RPMI8226 (cell line): ENCODE measurements around the gene DNAJC1.

Experiments
- DNase-seq: peaks from one replicate; pipeline ENCODE4 v3.0.0-alpha.2; 2015

The DNAJC1 gene

DNA sequence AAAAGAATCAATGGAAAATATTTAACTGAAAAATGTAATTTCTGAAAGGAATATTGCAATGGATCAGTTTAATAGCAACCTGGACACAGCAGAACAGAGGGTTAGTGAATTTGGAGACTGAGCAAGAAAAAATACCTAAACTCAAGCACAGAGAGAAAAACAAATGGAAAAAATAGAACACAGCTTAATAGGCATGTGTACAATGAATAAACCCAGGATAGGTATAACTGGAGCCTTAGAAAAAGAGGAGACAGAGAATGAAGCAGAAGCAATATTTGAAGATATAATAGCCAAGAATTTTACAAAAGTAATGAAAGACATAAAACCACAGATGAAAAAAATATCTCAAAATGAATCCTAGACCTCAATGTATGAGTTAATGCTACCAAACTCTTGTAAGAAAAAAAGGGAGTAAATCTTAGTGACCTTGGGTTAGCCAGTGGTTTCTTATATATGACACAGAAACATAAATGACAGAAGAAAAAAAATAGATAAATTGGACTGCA is 2.9 kb upstream of the DNAJC1 start:
- no peak for DNase-seq

GRCh38 chr10:22005763-22006162 is 2.2 kb upstream of the DNAJC1 start:
- no peak for DNase-seq

DNA sequence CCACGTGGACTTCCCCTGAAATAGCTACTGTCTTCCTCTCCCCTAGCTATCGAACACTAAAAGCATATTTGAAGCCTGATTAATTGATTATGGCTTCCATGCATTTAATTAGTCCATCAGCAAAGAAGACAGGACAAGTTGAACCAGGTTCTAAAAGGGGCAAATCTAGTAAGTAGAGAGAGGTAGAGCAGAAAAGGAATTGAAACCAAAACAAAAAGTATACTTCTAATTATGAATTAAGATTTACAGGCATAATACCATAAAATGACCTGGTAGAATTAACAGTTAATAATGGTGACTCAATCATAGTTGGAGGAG is 393 bp upstream of the DNAJC1 start:
- DNase-seq = no peak

- peak; percentile 58 for DNase-seq
Measured at GRCh38 chr10:22002591-22003176, 846 bp downstream of the DNAJC1 start.

DNA sequence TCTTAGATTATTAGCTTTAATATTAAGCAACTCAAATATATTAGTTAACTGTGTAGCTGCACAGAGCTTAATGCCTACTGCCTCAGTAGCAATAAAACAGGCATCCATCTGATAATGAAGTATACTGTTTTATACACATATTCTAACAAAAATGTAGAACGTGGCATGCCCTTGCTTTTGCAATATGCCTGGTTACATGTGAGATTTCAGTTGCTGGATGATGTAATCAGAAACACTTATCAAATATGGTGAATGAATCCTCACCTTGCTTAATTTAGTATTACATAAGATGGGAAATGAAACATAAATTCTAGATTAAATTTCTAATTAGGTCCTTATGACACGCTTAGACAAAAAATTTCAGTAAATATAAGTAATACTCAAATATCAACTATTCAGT is 8.0 kb downstream of the DNAJC1 start:
- DNase-seq = no peak

GRCh38 chr10:21993360-21994001 is 10.0 kb downstream of the DNAJC1 start:
- no peak for DNase-seq

DNA sequence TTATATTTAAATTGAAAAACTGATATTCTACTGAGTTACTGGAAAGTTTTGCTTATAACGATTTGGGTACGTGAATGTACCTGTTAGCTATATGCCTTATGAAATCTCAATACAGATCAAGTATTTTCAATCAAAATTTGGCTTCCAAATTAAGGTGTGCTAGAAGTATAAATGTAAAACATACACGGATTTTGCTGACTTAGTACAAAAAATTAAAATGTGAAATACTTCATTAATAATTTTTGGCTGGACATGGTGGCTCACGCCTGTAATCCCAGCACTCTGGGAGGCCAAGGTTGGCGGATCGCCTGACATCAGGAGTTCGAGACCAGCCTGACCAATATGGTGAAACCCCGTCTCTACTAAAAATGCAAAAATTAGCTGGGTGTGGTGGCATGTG is 11.7 kb downstream of the DNAJC1 start:
- no peak for DNase-seq

DNA sequence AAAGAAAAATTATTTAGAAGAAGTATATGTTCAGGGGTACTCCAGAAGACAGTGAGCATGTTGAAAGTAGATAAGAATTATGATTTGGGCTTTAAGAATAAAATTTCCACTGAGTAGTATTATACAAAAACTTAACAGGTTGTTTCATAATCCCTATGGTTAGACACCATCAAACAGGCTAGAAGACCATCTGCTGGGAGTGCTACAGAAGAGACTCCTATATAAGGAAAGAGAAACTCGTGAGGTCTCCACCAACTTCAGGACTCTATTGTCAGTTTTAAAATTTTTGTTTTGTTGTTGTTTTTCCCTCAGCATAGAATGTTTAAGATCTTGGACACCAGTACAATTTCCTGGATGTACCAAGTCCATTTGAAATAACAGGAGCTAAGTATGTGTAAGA is 13.1 kb downstream of the DNAJC1 start:
- no peak for DNase-seq

- DNase-seq = peak; percentile 73
Measured at GRCh38 chr10:21989453-21990154, 13.9 kb downstream of the DNAJC1 start.

GRCh38 chr10:21985541-21985940 is 18.0 kb downstream of the DNAJC1 start:
- no peak for DNase-seq

- no peak for DNase-seq
Measured at GRCh38 chr10:21981118-21981517, 22.4 kb downstream of the DNAJC1 start.

- DNase-seq = no peak
Measured at GRCh38 chr10:21980691-21981090, 22.8 kb downstream of the DNAJC1 start.

DNA sequence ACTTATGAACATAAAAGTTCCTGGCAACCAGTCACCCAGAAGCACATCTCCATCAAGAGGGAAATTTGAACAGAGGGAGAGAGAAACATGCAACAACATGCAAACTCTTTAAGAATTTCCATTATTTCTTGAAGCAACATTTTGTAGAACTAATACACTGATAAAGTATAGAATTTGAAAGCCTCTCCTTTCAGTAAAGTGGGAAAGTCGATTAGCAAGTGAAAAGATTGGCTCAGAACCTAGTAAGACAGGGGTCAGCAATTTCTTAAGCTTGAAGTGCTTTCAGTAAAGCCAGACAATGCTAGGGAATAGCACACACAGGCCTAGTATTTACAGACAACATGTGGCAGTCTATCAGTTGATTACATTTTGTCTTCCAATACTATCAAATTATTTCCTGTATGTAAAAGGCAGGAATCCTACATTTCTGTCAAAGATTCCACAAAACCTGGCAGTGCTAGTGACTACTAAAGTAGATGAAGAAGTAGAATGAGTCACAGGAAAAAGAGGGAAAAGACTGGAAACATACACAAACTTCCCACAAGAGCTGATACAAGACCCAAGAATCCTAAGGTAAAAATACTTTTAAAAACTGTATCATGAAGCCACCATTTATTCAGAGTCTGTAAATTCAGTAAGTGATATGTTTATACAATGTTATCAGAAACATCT is 25.2 kb downstream of the DNAJC1 start:
- DNase-seq = no peak

DNA sequence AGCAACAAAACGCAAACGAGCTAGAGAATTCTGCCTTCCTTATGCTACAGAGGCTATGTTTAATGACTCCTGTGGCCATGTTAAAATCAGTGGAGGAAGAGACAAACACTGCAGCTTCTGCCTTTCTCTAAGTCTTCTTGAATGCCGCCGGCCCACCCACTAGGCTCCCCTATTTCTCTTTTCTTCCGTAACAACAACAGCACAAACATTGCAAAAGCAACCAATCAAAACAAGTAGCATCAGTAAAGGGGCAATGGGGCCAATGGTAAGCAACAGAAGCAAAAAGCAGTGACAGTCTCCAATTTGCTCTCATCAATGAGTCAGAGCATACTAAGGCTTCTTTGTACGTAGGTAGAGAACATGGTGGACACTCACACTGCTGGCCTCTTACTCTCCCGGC is 26.8 kb downstream of the DNAJC1 start:
- no peak for DNase-seq

DNA sequence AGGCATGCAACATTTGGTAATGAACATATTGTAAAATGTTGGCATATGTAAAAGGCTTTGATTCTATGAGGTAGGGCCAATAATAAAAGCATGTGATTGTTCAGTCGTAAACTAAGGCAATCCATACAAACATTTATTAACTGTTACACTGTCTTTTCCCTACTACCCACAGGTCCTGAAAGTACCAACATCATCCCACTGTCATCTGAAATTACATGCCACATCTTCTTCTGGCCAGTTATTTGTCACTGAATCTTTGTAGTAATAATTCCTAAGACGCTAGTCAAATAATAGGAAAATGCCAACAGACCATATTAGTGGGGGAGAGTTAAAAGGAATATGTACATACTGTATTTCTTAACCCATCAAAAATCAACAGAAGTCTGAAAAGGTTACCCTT is 27.2 kb downstream of the DNAJC1 start:
- DNase-seq = no peak

GRCh38 chr10:21975378-21975990 is 28.0 kb downstream of the DNAJC1 start:
- DNase-seq = no peak

DNA sequence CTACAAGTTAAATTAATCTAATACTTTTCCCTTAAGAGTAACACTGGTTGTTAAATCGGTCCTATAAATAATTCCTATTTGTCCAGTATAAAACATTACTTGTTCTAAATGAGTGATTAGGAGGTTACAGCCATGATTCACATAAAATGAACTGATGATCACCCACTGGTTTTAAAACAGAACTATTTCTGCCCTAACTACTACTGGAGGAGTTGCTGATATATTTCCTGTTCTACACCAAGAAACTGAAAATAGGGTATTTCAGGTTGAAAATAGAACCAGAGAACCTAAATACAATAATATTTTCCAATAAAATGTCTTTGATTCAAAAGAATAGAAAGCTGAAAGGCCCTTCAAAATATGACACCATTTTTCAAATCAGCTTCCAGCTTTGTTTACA is 30.9 kb downstream of the DNAJC1 start:
- DNase-seq = no peak

DNA sequence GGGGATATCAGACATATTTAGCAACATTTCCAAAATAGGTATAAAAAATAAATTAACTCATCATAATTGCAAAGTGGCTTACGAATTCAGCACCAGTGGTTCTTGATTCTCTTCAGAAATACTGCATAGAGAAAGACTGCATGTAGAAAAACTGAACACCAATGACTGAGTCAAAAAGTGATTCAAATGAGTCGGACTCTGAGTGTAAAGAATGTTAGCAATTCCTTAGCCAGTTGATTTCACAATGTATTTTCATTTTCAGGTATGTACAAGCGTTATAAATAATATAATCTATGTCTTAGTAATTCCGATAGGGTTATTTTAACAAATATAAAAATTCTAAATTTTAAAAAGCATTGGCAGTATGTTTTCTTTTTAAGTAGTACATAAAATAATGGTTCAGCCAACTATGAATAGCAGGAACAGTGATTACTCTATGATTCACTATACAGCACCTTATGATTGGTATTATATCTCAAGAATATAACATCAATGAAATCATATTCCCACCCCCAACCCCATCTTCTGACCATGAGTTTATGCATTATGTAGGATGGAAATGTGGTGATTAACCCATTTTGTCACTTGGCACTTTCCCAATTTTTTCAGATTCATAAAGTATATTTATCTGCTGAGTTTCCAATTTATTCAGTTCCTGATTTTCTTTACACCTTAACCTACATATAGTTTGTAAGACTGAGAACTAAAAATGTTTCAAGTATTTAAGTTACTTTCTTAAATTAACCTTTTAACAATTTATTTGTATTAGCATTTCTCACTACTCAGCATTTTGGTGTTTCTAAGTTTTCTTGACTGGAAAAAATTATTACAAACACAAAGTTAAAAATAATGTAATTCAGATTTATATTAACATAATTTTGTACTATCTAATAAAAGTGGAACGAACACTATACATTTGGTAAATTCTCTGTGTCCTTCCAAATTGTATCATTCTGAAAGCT is 33.9 kb downstream of the DNAJC1 start:
- no peak for DNase-seq

DNA sequence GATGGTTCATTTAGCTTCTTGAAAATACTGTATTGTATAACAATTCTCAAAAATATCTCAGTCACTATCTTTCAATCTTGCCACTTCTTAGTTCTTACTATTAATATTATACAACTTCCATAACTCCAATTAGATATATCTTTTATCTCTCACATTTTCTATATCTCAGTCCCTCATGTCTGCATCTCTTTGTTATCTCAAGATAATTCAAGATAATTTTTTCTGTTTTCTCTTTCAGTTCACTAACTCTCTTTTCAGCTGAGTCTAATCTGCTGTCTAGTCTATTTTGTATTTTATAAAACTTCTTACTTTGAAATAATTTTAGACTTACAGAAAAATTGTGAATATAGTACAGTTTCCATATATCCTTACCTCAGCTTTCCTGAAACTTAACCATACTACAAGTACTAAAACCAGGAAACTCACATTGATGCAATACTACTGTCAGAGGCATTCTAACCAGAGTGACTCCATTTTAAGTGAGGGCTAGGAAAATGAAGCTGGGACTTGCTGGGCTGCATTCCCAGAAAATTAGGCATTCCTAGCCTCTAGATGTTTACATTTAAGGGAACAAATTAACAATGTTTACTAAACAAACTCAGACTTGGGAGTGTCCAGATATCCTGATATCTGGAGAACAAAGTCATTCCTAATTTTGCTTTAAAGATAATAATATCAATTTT is 38.4 kb downstream of the DNAJC1 start:
- DNase-seq = no peak

DNA sequence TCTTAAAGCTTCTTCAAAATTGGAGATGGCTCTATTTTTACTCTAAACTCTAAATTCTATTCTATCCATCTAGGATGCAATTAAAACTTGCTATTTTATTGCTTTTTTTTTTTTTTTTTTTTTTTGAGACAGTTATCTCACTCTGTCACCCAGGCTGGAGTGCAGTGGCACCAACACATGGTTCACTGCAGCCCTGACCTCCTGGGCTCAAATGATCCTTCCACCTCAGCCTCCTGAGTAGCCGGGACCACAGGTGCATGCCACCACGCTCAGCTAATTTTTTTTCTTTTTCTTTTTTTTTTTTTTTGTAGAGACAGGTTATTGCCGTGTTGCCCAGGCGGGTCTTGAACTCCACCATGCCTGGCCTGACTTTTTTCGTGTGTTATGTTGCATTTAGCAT is 41.2 kb downstream of the DNAJC1 start:
- no peak for DNase-seq

DNA sequence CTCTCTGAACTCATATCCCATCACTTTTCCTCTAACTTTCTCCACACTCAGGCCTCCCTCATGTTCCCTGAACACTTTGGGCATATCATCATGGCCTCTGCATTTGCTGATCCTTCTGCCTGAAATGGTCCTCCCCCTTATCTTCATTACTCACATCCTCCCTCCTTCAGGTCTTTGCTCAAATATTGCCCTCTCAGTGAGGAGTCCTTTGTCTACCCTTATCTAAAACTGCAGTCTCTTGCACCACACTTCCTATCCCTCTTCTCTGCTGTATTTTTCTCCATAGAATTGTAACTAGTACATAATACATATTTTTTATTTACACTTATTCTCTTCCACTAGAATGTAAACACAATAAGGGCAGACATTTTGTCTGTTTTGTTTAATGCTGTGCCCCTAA is 41.7 kb downstream of the DNAJC1 start:
- no peak for DNase-seq

GRCh38 chr10:21959998-21960397 is 43.5 kb downstream of the DNAJC1 start:
- no peak for DNase-seq
